Endothelial cell (in vitro differentiated cells): Measurements from ENCODE around the gene WDFY4. TPM values are rescaled to one million over a fixed set of nuclear protein-coding genes. Genes with fewer than 3 reads are reported as not detected.

Experiments
- DNase-seq: peaks from one replicate; pipeline ENCODE4 v3.0.0; 2021; ENCODE audit warnings: low spot score
- H3K27ac Mint-ChIP-seq: one replicate; pipeline ENCODE4 v1.8.0; 2021; ENCODE audit warnings: mixed read lengths, inconsistent platforms; ENCODE audit not compliant: unreplicated experiment
- H3K27me3 Mint-ChIP-seq: one replicate; pipeline ENCODE4 v1.8.0; 2021; ENCODE audit warnings: mild to moderate bottlenecking, moderate library complexity, mixed read lengths, inconsistent platforms; ENCODE audit not compliant: unreplicated experiment
- H3K36me3 Mint-ChIP-seq: one replicate; pipeline ENCODE4 v1.8.0; 2021; ENCODE audit warnings: mild to moderate bottlenecking, low read depth, mixed read lengths, inconsistent platforms; ENCODE audit not compliant: unreplicated experiment
- H3K4me1 Mint-ChIP-seq: one replicate; pipeline ENCODE4 v1.8.0; 2021; ENCODE audit warnings: mild to moderate bottlenecking, mixed read lengths, inconsistent platforms; ENCODE audit not compliant: unreplicated experiment
- H3K4me3 Mint-ChIP-seq: one replicate; pipeline ENCODE4 v1.8.0; 2021; ENCODE audit warnings: mild to moderate bottlenecking, mixed read lengths, inconsistent platforms; ENCODE audit not compliant: unreplicated experiment
- H3K9me3 Mint-ChIP-seq: one replicate; pipeline ENCODE4 v1.8.0; 2021; ENCODE audit warnings: mixed read lengths, inconsistent platforms; ENCODE audit not compliant: unreplicated experiment
- CTCF ChIP-seq: fragments of 200-600 bp; sonication (generic); IDR thresholded peaks from one replicate; pipeline ENCODE4 v1.5.0; 2021; ENCODE audit warnings: antibody characterized with exemption; ENCODE audit not compliant: unreplicated experiment
- total RNA-seq: library from RNA; stranded (reverse); fragmentation: NEBNext Ultra II Directional; extraction: Animal tissue kit (Norgen Biotek cat#: 25700); gene quantifications from one replicate; pipeline ENCODE4 v1.2.1, GENCODE V29; 2021; ENCODE audit not compliant: unreplicated experiment

The WDFY4 gene
- total RNA-seq, 1 donor from 2014 or later, result 0.54 TPM

GRCh38 chr10:48817141-48817540, 132.5 kb downstream of the WDFY4 start:
- H3K27me3 Mint-ChIP-seq, result peaks cover 3% of the 10 kb centered on the region
- TF ChIP-seq CTCF, result no peak

GRCh38 chr10:48818081-48818480, 133.4 kb downstream of the WDFY4 start:
- H3K4me3 Mint-ChIP-seq, result no peak overlapping the region
- no peak overlapping the region for H3K27ac Mint-ChIP-seq
- peaks cover 5% of the 10 kb centered on the region for H3K4me1 Mint-ChIP-seq
- H3K27me3 Mint-ChIP-seq, result peaks cover 3% of the 10 kb centered on the region
- no peaks in the 10 kb centered on the region for H3K36me3 Mint-ChIP-seq
- no peak for TF ChIP-seq CTCF
- H3K9me3 Mint-ChIP-seq, result no peaks in the 10 kb centered on the region
- no peak for DNase-seq

More at GRCh38 chr10:48817141-48817540, 132.5 kb downstream of the WDFY4 start:
- peaks cover 5% of the 10 kb centered on the region for H3K4me1 Mint-ChIP-seq
- H3K27ac Mint-ChIP-seq, result no peak overlapping the region
- no peak overlapping the region for H3K4me3 Mint-ChIP-seq
- no peak for DNase-seq
- H3K9me3 Mint-ChIP-seq, result no peaks in the 10 kb centered on the region
- no peaks in the 10 kb centered on the region for H3K36me3 Mint-ChIP-seq

- Mint-ChIP-seq H3K4me1 (peaks cover 5% of the 10 kb centered on the region), H3K27ac (no peak overlapping the region), H3K36me3 (no peaks in the 10 kb centered on the region), H3K9me3 (no peaks in the 10 kb centered on the region), H3K27me3 (peaks cover 3% of the 10 kb centered on the region), H3K4me3 (no peak overlapping the region)
- TF ChIP-seq CTCF, result no peak
- DNase-seq, result no peak
These were observed 134.3 kb downstream of the WDFY4 start for GRCh38 chr10:48818861-48819520.

- no peaks in the 10 kb centered on the region for H3K36me3 Mint-ChIP-seq
- peaks cover 3% of the 10 kb centered on the region for H3K27me3 Mint-ChIP-seq
- H3K4me3 Mint-ChIP-seq, result no peak overlapping the region
- H3K9me3 Mint-ChIP-seq, result no peaks in the 10 kb centered on the region
- no peak for DNase-seq
- no peak overlapping the region for H3K27ac Mint-ChIP-seq
- TF ChIP-seq CTCF, result no peak
- peaks cover 5% of the 10 kb centered on the region for H3K4me1 Mint-ChIP-seq
These were observed 135.1 kb downstream of the WDFY4 start for GRCh38 chr10:48819783-48820182.

- no peak for TF ChIP-seq CTCF
- no peak for DNase-seq
- Mint-ChIP-seq H3K36me3 (no peaks in the 10 kb centered on the region), H3K27me3 (peaks cover 3% of the 10 kb centered on the region), H3K4me1 (peaks cover 5% of the 10 kb centered on the region), H3K4me3 (no peak overlapping the region), H3K9me3 (no peaks in the 10 kb centered on the region), H3K27ac (no peak overlapping the region)
These were observed 135.6 kb downstream of the WDFY4 start for GRCh38 chr10:48820231-48820630.
